Endometrial microvascular endothelial cells (primary cell): ENCODE results near the gene PPP3R1. TPM values are rescaled to one million over a fixed set of nuclear protein-coding genes. Genes with fewer than 3 reads are reported as not detected.

Source experiments
- in situ Hi-C: cut with HindIII; loops from 2 replicates; pipeline ENCODE4 v1.10.0; 2017; ENCODE audit warnings: low sequenced_read_pairs, low pct_unique_long_range_greater_than_20kb; ENCODE audit errors: inconsistent ontology term
- total RNA-seq: library from RNA; depleted of rRNA; stranded (reverse); fragments of >200 nt; gene quantifications from one replicate; pipeline ENCODE4 v1.2.3, GENCODE V29; 2015; ENCODE audit errors: inconsistent ontology term

The PPP3R1 gene
- total RNA-seq, 1 donor from 2014 or later: 28.6 TPM

DNA sequence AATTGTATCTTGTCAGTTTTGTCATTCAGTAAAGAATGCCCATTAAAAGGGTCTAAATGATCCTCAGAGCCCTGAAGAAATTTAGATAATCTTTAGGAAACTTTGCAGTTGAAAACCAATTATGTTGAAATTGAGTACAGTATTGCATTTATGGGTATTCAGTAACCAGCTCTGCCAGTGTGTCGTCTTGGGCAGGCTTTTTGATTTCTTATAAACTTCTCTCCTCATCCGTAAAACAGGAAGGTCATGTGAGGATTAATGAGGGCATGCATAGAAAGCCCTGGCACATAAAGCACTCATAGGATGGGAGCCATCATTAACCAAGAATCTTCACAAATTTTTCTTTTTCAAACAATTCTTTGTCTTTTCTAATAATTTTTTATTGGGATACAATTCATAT, 79.8 kb downstream of the PPP3R1 start:
- in situ Hi-C loops: no loop called here

DNA sequence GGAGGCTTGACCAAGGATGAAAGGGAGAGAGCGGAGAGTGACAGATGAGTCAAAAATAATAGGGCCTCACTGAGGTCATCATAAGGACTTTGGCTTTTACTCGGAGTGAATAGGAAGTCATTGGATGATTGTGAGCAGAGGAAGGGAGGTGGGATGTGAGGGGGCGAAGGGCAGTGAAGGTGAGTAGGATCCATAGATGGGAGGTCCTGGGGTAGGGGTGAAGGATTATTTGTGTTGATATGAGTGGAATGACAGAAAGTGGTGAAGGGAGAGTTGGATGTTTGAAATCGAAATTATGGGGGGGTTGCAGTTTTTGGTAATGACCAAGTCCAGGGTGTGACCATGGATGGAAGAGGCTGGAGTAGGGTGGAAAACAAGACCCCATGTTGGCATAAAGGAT, 80.6 kb downstream of the PPP3R1 start:
- in situ Hi-C loops: no loop called here

DNA sequence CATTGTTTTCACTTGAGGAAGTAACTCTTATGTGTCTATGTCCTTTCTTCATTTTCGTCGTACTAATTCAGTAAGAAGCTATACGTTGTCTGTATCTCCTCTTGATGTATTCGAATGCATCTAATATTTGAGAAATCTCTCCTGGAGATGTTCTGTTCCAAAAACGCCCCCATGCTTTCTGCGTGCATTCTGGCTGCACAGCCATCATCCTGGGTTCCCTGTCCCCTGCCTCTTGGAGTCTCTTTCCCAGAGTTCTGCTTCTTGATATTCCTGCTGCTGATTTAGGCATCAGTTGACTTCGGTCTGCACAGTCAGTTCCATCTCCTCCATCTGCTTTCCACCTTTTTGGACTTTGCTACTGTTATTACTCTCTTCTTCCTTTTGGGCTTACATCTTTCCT, 81.2 kb downstream of the PPP3R1 start:
- in situ Hi-C loops: no loop called here

DNA sequence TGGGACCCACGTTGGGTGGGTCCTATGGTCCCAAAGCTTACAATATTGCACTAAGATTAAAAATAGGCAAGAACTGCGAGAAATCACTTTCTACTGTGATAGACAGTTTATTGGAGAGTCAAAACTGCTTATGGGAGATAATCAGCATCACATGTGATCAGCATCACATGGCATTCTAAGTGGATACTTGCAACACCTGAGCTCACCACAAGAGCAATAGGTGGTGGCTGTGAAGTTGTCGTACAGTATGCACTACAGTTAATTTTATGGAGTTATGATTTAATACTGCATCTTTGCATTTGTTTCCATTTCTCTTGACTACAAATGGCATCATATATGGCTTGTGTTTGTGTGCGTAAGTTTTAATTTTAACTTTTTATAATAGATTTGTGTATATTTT, 83.0 kb downstream of the PPP3R1 start:
- in situ Hi-C loops: no loop called here

DNA sequence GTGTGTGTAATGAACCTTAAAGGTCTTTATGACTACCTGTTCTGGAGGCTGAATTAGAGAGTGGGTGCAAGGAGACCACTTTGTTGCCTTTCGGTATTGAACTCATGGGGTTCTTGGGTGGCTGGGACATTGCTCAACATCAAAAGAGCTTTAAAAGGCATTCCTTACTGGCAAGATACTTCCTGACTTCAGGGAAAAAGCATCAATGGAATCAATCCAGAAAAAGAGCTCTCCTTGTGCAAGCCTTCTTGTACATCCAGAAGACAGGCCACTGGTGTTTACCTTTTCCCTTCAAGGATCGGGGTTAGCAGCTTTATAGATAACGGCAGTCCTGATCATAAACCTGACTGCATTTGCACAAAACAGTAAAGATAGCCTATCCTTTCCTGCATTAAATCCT, 85.1 kb downstream of the PPP3R1 start:
- in situ Hi-C loops: no loop called here

DNA sequence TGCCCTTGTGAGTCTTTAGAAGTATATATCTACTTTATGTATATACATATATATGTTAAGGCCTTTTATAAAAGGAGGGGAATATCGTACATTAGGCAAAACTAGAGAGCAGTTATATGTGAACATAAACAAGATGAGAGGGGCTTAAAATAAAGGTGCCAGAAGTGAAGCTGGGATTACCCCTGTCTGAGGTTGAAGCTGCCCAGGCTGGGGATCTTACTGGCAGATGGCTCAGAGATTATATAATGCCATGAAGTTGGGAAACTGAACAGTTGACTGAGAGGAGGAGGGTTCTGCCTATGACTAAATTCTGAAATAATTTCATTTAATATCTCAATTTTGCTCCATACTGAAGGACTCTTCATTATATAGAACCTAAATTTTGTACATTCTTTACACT, 88.7 kb downstream of the PPP3R1 start:
- in situ Hi-C loops: no loop called here

DNA sequence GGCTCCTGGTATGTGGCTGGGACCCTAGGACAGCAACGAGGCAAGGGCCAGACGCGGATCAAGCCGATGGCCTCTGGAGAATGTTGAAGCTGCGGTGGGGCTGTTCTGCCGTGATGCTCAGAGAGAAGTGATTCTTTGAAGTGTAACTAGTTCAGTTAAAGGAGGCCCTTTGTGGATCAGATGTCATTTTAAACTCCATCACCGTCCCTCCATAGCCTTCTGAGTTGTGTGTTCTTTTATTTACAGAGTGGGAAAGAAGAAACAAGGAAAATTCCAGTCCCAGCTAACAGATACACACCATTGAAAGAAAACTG, 94.2 kb downstream of the PPP3R1 start:
- in situ Hi-C loops: no loop called here

DNA sequence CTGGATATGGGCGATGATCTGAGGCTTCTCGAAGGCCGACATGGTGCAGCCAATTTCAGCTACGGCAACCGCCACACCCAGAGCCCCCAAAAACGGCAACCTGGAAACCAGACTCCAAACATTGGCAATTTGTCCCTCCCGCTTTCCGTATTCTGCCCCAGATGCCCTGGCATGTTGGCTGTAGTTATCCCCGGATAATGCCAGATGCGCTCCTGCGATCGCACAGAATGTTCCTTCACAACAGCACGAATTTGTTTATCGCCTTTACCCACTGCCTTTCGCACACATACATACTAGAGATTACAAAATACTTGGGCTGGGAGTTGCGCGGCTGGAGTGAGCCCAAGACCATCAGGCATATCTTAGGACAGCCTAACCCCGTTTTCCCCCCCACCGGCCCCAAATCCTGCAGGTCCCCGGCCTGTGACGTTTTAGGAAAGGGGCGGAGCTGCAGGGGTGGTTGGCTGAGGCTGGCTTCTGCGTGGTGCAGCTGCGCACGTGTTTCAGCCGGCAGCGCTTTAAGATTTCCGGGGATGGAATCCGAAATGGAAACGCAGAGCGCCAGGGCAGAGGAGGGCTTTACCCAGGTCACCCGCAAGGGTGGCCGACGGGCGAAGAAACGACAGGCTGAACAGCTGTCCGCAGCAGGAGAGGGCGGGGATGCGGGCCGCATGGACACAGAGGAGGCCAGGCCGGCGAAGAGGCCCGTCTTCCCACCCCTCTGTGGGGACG, 94.8 kb downstream of the PPP3R1 start, which contains the start of gene PNO1:
TSS of gene PNO1 (plus strand) at position 487 of the 732 bp plus-strand sequence. CDS start at position 534, 47 bp downstream.
- in situ Hi-C loops: no loop called here

DNA sequence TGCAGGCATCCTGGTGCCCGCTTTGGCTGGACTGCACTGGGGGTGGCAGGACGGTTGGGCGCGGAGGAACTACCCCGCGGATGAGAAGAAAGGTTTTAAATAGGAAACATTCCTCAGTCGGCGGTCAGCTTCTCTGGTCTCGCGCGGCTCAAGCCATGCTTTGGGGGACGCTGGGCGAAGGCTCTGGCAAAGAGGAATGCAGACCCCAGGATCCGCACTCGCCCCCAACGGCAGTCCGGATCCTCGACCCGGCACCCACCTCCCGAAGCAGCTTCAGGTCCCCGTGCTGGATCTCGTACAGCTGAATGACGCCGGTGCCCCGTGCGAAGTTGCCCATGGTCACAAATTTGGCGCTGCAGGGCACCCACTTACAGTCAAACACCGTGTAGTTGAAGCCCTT, 95.3 kb downstream of the PPP3R1 start:
- in situ Hi-C loops: no loop called here

DNA sequence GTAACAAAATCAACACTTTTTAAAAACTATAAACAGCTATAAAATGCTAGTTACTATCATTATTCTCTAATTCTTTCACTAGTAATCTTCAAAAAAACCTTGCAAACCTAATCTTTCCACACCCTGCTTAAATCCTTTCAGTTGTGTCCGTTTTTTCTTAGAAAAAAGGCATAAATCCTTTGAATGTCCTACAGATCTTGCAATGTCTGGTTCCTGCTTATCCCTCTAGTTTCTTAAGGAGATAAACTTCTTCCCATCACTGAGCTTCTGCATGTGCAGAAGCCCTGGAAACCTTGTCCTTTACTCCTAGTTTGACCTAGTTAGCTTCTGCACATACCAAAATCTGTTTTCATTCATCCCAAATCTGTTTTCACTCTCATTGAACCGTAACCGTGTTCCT, 95.9 kb downstream of the PPP3R1 start:
- in situ Hi-C loops: no loop called here

DNA sequence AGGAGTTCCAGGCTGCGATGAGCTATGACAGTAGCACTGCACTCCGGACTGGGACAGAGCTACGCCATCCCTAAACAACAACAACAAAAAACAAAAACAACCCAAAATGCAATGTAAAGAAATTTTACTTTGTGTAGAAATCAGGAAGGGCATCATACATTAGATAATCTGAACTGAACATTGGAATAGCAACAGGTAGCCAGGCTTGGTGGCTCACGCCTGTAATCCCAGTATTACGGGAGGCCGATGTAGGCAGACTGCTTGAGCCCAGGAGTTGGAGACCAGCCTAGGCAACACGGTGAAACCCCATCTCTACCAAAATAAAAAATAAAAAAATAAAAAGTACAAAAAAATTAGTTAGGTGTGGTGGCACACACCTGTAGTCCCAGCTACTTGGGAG, 96.7 kb downstream of the PPP3R1 start:
- in situ Hi-C loops: no loop called here

DNA sequence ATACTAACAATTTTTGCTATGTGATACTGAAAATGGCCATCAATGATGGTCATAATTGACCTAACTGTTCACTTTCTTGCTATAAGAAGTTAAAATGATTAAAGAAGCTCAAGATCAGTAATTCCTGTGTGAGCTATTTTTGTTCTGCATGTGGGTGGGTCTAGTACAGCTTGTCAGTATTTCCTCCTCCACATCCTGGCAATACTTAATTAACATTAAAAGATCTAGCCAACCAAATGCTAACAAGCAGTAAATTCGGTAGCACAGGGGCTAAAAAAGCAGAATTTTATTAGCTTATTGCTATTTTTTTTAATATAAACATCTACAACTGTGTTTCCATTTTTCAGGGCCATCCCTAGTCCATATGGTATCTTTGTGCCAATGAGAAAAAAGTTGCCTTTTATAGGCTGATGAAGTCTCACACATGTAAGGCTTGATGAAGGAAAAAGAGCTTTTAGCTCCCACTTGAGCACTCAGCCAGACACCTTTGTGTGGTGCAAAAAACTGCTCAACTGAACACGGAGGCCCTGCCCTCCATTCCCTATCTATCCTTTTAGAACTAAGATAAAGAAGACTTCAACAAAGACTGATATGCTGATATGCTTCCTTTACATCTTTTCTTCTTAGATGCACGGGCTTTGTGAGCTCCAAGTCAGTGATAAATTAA, 99.5 kb downstream of the PPP3R1 start:
- in situ Hi-C loops: no loop called here

DNA sequence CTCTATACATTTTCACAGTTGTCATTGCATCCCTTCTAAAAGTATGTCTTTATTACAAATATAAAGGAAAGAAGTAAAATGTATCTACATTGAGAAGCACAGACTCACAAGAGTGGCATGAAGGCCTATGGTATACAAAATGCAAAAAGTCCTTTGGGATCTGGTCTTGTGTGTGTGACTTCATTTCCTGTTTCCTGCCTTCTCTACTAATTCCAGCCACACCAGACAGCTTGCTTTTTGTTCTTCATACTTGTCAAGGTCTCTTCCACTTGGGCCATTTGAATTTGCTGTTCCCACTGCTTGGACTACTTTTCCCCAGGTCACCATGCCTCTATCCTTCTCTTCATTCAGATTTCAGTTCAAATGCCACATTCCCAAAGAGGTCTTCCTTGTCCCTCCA, 101.3 kb downstream of the PPP3R1 start:
- in situ Hi-C loops: no loop called here

DNA sequence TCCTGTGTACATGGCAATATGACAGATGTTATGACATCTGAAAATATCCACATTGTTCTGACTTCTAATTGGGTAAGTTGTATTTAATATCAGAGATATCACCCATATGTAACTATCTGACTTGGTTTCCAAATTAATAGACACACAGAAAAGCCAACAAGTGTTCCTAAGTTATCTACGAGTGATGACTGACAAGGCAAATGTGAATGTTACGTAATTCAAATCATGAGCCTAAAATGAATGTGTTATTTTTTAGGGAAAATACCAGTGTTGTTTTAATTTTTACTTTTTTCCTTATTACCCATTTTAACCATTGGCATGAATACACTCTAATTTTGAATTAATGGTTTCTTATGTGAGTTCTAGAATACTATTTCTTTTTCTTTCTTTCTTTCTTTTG, 110.5 kb downstream of the PPP3R1 start:
- in situ Hi-C loops: no loop called here

DNA sequence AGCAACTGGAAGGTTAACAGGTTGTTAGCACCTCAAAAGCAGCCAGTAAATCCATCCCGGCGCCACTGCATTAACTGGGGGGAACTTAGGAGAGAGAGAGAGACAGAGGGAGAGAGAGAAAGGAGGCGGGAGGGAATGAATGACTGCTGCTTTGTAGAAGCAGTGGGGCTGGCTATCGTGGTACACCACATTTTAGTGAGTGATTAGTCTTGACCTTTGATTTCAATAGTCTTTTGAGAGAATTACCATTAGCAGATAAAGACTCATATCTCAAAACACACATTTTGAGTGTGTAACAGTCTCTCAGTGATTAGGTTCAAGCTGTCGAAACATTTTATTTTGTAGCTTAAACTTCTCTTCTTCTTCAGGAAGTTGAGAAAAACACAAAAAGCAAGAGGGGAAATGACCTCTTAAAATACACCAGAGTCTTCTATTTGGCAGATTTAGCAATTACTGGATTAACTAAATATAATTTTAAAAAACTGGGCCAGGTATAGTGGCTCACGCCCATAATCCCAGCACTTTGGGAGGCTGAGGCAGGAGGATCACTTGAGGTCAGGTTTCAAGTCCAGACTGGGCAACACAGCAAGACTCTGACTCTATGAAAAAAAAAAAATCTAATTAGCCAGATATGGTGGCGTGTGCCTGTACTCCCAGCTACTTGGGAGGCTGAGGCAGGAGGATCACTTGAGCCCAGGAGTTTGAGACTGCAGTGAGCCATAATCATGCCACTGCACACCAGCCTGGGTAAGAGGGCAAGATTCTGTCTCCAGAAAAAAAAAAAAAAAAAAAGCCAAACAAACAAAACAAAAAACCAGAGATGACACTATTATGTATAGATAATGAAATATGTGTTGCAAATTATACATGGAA, 116.6 kb downstream of the PPP3R1 start:
- in situ Hi-C loops: no loop called here

DNA sequence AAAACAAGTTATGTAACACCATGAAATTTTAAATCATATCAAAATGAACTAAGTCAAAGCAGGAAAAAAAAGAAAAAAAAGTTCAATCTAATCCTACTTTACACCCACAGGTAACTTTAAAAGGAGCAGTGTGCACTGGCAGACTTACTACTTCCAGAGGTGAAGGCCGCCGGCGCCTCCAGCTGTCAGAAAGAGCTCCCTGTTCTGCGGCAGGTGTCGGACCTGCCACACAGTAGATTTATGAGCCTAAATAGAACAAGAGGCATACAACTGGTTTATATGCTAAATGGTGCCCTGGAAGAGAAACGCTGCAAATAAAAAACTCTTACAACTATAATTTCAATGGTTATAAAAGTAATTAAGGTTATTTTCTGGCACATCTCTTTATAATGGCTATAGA, 117.8 kb downstream of the PPP3R1 start:
- in situ Hi-C loops: no loop called here

DNA sequence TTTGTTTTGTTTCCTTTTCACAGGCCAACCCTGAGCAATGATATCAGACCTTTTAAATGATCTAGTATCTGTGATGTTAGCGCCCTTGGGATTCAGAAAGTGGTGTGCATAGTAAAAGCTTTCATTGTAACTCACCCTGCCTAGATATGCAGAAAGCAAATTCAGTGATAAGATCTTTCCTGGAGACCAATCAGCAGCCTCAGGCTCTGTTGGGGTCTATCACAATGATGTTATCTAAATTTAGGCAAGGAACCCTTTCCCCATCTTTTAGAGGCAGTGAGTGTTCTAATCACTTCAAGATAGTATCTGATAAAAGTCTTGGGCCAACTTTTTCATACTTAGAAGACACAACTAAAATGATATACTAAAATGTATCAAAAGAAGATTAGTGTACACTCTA, 118.2 kb downstream of the PPP3R1 start:
- in situ Hi-C loops: no loop called here
